Brain microvascular endothelial cell (primary cell): ENCODE results near the gene CAMK2D.

Source experiments
- DNase-seq: peaks from one replicate; pipeline ENCODE4 v3.0.0-alpha.2; 2020
- H3K27ac ChIP-seq: fragments of 250-450 bp; sonication (Bioruptor Pico); 2 replicates; pipeline ENCODE4 v1.5.1; 2020; ENCODE audit warnings: mild to moderate bottlenecking, moderate library complexity
- H3K27me3 ChIP-seq: fragments of 250-450 bp; sonication (Bioruptor Pico); replicated peaks from 2 replicates; pipeline ENCODE4 v1.5.1; 2020; ENCODE audit warnings: mild to moderate bottlenecking
- H3K36me3 ChIP-seq: fragments of 250-450 bp; sonication (Bioruptor Pico); replicated peaks from 2 replicates; pipeline ENCODE4 v1.5.1; 2020; ENCODE audit warnings: mild to moderate bottlenecking
- H3K4me3 ChIP-seq: 2 replicates; pipeline ENCODE4 v1.5.1; 2011; ENCODE audit warnings: low read depth, mild to moderate bottlenecking, control low read depth, low read length, moderate library complexity
- in situ Hi-C: cut with HindIII; loops from 2 replicates; pipeline ENCODE4 v1.10.0; 2017; ENCODE audit warnings: low sequenced_read_pairs, low pct_ligation_motif_present
- TF ChIP-seq, protein P1 (sequence below): IDR thresholded peaks from 2 replicates; pipeline ENCODE4 v1.5.1; 2011; ENCODE audit warnings: low read depth, mild to moderate bottlenecking, moderate library complexity, low read length, control low read depth, inconsistent platforms; ENCODE audit errors: missing control alignments

CAMK2D gene

DNA sequence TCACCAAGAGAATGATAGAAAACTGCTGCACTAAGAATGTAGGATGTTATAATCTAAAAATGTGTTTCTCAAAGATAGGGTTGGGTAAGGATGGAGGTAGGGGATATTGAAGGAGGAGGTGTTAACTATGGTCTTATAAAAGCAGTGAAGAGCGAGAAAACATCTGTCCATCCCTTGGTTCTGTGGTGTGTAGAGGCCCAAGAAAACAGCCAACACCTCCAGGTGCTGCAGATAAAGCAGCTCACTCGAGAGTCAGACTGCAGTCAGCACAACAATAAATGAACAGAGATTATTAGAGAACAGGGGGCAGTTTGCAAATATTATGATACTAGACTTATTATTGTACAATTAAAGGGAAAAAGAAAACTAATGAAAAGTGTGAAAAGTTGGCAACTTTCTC lies 141.5 kb downstream of the CAMK2D start:
- TF ChIP-seq, protein P1, sequence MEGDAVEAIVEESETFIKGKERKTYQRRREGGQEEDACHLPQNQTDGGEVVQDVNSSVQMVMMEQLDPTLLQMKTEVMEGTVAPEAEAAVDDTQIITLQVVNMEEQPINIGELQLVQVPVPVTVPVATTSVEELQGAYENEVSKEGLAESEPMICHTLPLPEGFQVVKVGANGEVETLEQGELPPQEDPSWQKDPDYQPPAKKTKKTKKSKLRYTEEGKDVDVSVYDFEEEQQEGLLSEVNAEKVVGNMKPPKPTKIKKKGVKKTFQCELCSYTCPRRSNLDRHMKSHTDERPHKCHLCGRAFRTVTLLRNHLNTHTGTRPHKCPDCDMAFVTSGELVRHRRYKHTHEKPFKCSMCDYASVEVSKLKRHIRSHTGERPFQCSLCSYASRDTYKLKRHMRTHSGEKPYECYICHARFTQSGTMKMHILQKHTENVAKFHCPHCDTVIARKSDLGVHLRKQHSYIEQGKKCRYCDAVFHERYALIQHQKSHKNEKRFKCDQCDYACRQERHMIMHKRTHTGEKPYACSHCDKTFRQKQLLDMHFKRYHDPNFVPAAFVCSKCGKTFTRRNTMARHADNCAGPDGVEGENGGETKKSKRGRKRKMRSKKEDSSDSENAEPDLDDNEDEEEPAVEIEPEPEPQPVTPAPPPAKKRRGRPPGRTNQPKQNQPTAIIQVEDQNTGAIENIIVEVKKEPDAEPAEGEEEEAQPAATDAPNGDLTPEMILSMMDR, result no peak
- in situ Hi-C loops, result no loop called here
- H3K4me3 ChIP-seq, result no peak overlapping the region

DNA sequence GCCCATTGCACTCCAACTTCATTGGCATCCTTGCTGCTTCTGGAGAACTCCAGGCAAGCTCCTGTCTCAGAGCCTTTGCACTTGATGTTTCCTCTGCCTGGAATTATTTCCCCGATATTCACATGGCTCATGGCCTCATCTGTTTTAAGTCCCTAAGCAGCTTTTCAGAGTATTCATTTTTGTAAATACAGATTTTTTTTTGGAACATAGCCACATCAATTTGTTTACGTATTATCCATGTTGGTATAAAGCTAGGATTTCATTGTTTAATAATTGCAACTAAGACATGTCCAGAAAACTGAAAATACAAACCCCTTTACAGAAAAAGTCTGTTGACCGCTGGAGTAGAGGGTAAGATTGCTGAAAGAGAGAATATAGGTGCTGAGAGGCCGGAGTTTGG lies 142.0 kb downstream of the CAMK2D start:
- TF ChIP-seq, protein P1, result no peak
- no peak overlapping the region for H3K4me3 ChIP-seq
- in situ Hi-C loops, result no loop called here
- no peak for DNase-seq
- H3K36me3 ChIP-seq, result no peaks in the 10 kb centered on the region
- no peak overlapping the region for H3K27ac ChIP-seq
- no peaks in the 10 kb centered on the region for H3K27me3 ChIP-seq

More for the DNA sequence above, 141.5 kb downstream of the CAMK2D start:
- no peaks in the 10 kb centered on the region for H3K36me3 ChIP-seq
- DNase-seq, result no peak
- no peak overlapping the region for H3K27ac ChIP-seq
- no peaks in the 10 kb centered on the region for H3K27me3 ChIP-seq

DNA sequence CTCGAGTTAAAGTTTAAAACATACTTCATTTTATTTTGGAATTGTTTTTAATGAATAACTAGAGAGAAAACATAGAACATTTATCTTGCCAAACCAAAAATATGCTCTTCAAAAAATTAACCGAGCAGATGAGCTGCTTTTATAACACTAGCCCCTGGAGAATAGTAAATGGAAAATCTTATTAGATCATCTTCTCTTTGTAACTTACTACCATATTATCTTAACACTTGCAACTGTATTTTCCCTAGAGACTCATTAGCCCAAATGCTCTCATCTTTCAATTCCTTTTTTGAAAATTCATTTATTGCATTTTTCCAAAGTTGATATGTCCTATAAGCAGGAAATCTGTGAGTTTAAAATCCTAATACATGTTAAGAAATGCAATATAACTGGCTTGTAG lies 143.3 kb downstream of the CAMK2D start:
- Histone ChIP-seq H3K27me3 (no peaks in the 10 kb centered on the region), H3K36me3 (no peaks in the 10 kb centered on the region), H3K27ac (no peak overlapping the region), H3K4me3 (no peak overlapping the region)
- in situ Hi-C loops, result no loop called here
- TF ChIP-seq, protein P1, result no peak
- no peak for DNase-seq

DNA sequence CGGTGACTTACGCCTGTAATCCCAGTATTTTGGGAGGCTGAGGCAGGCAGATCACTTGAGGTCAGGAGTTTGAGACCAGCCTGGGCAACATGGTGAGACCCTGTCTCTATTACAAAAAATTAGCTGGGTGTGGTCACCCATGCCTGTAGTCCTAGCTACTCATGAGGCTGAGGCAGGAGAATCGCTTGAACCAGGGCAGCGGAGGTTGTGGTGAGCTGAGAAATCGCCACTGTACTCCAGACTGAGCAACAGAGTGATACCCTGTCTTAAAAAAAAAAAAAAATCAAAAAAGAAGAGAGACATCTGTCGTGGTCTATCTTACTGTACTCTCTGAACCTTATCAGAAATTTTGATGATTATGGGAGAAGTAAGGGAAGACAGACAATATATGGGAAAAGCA lies 144.3 kb downstream of the CAMK2D start:
- in situ Hi-C loops, result no loop called here
- DNase-seq, result no peak
- Histone ChIP-seq H3K27me3 (no peaks in the 10 kb centered on the region), H3K4me3 (no peak overlapping the region), H3K27ac (no peak overlapping the region), H3K36me3 (no peaks in the 10 kb centered on the region)
- TF ChIP-seq, protein P1, result no peak

DNA sequence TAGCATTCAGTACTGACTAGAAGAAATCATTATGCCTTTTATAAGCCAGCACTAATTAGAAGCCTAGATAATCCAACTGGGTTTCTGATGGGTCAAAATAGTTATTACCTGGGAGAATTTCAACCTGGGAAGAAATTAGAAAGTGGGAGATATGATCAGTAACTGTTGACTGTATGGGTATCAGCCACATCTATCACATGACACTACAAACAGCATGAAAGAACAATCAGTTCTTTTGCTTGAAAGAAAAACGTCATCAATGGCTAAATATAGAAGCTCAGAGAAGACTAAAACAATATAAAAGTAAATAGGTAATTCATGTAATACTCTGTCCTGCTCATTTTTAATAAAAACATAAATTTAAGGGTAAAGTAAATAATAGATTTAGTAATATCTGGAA lies 145.1 kb downstream of the CAMK2D start:
- Histone ChIP-seq H3K27ac (no peak overlapping the region), H3K36me3 (no peaks in the 10 kb centered on the region), H3K27me3 (no peaks in the 10 kb centered on the region), H3K4me3 (no peak overlapping the region)
- DNase-seq, result no peak
- TF ChIP-seq, protein P1, result no peak
- in situ Hi-C loops, result no loop called here

DNA sequence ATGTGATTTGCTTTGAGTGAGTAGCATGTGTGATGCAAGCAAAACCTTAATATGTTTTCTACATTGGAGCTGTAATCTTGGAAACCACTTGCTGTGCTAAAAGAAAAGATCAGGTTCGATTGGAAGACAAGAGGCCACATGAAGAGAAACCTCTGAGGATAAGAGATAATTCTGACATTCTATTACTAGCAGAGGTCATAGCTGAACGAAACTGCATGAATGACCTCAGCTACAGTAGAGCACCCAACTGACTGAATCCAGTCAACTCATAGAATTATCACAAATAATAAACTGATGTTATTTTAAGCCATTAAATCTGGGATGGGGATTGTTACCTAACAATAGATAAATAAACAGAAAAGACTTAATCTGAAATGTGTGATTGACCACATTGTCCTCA lies 147.1 kb downstream of the CAMK2D start:
- Histone ChIP-seq H3K27me3 (no peaks in the 10 kb centered on the region), H3K27ac (no peak overlapping the region), H3K36me3 (no peaks in the 10 kb centered on the region), H3K4me3 (no peak overlapping the region)
- no peak for DNase-seq
- TF ChIP-seq, protein P1, result no peak
- in situ Hi-C loops, result no loop called here
